ENCODE data around the gene MFAP3L. TPM values are rescaled to one million over a fixed set of nuclear protein-coding genes. Genes with fewer than 3 reads are reported as not detected.

MFAP3L gene
- total and polyA plus RNA-seq, 2 donors (not counting 3 experiments of a cell fraction or from before 2014, with no cell fraction given), result 0.22 to 0.23 TPM

DNA sequence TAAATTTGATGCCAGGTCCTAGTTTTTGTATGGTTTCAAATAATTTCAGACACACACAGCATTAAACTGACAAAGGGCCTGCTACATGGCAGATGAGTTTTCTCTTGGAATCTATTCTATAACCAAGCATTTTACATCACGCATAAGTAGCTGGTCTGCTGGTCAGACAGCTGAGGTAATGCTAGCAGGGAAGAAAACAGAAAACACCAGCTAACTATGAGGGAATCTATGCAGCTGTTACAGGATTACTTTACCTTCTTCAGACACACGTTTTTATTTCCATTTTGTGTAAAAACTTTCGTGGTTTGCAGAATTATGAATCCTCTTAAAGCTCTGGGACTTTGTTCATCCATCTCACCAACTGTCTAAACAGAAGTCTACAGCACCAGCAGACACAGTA, 42.0 kb downstream of the MFAP3L start:
- H3K4me1 ChIP-seq (ENCODE audit: control insufficient read depth, extremely low read depth, insufficient read depth, low read length), result no peaks in the 10 kb centered on the region
- no peak overlapping the region for H3K4me2 ChIP-seq (ENCODE audit: insufficient read depth, low read length)
- DNase-seq (ENCODE audit: low read depth, low spot score) (no peak), FAIRE-seq (no peak)
- H3K9me1 ChIP-seq (replicated peaks; ENCODE audit: control insufficient read depth, extremely low read depth, insufficient read depth, low read length), result no peaks in the 10 kb centered on the region
- TF ChIP-seq JUN (IDR thresholded peaks at IDR 0.05; ENCODE audit: borderline replicate concordance, insufficient read depth, insufficient read length, low read depth) (no peak), MYC (IDR thresholded peaks at IDR 0.05; ENCODE audit: low read depth, low read length) (no peak), GATA2 (IDR thresholded peaks at IDR 0.05; ENCODE audit: insufficient read depth, insufficient read length, low read depth, low read length) (no peak), EZH2 (IDR thresholded peaks at IDR 0.05; ENCODE audit: borderline replicate concordance, low read depth, low read length, severe bottlenecking) (no peak), POLR2AphosphoS5 (IDR thresholded peaks at IDR 0.05; ENCODE audit: insufficient read depth, low read depth, low read length) (no peak), POLR2A (IDR thresholded peaks at IDR 0.05; ENCODE audit: low read depth, low read length) (no peak), CTCF (IDR thresholded peaks at IDR 0.05; ENCODE audit: extremely low read depth in 1 of 2, insufficient read depth in 1 of 2, low read depth in 1 of 2, low read length in 2 of 2) (no peak), FOS (IDR thresholded peaks at IDR 0.05; ENCODE audit: borderline replicate concordance, insufficient read depth, low read length) (no peak)
- TF ChIP-seq, protein P1, sequence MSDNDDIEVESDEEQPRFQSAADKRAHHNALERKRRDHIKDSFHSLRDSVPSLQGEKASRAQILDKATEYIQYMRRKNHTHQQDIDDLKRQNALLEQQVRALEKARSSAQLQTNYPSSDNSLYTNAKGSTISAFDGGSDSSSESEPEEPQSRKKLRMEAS (IDR thresholded peaks at IDR 0.05; ENCODE audit: insufficient read depth, insufficient read length), result no peak
- BruUV-seq (replicated peaks), result no TSS peak
- no peak overlapping the region for H3K4me3 ChIP-seq (replicated peaks in 1 of 3; ENCODE audit: insufficient read depth in 1 of 3, low read depth in 1 of 3, low read length in 3 of 3)
- ChIA-PET CTCF (no interaction called here), POLR2A (no interaction called here)
- no peaks in the 10 kb centered on the region for H3K9me3 ChIP-seq (replicated peaks; ENCODE audit: control insufficient read depth, insufficient read depth, low read length)
- no peak overlapping the region for H3K27ac ChIP-seq (ENCODE audit: insufficient read depth, low read depth, low read length)
- no peaks in the 10 kb centered on the region for H3K79me2 ChIP-seq (ENCODE audit: control insufficient read depth, insufficient read depth, low read length)
- H2AFZ ChIP-seq (ENCODE audit: low read depth, low read length), result no peak overlapping the region
- dilution Hi-C loops (cut with MboI; ENCODE audit: extremely low pct_ligation_motif_present, low sequenced_read_pairs) (no loop called here), intact Hi-C loops (cut with micrococcal nuclease) (no loop called here)
- no peaks in the 10 kb centered on the region for H3K36me3 ChIP-seq (ENCODE audit: control insufficient read depth in 2 of 2, extremely low read depth in 1 of 2, insufficient read depth in 2 of 2, low read length in 2 of 2)
- no peak overlapping the region for H3K9ac ChIP-seq (replicated peaks; ENCODE audit: extremely low read depth, insufficient read depth, low read length)
- no peaks in the 10 kb centered on the region for H4K20me1 ChIP-seq (replicated peaks; ENCODE audit: control insufficient read depth, extremely low read depth, insufficient read depth, low read length)
- H3K27me3 ChIP-seq (ENCODE audit: control insufficient read depth in 2 of 2, insufficient read depth in 2 of 2, low read length in 2 of 2), result no peaks in the 10 kb centered on the region

Data from endothelial cell of umbilical vein (primary cell).